T-helper 17 cell (primary cell): Measurements from ENCODE around the gene DIPK1C. TPM values are rescaled to one million over a fixed set of nuclear protein-coding genes. Genes with fewer than 3 reads are reported as not detected.

Experiments
- ATAC-seq: fragments of 150-1000 bp; cut with Tn5 transposase; 2 replicates; pipeline ENCODE4 v1.10.0; 2021; ENCODE audit warnings: mild to moderate bottlenecking, moderate library complexity
- DNase-seq, 3 donors: peaks; one replicate each; pipeline versions ENCODE4 v3.0.0 to v3.0.0-alpha.2; 2020 to 2021
- H3K9me3 ChIP-seq: one replicate; pipeline ENCODE4 v1.7.0; 2013; ENCODE audit warnings: low read length, mild to moderate bottlenecking; ENCODE audit not compliant: control insufficient read depth, poor library complexity, severe bottlenecking
- H3K27ac Mint-ChIP-seq: one replicate; pipeline ENCODE4 v1.8.0; 2022; ENCODE audit warnings: mild to moderate bottlenecking, moderate library complexity, mixed read lengths
- H3K27me3 Mint-ChIP-seq: one replicate; pipeline ENCODE4 v1.8.0; 2022; ENCODE audit warnings: mixed read lengths
- H3K36me3 Mint-ChIP-seq: one replicate; pipeline ENCODE4 v1.8.0; 2022; ENCODE audit warnings: low read depth, mixed read lengths
- H3K4me1 Mint-ChIP-seq: one replicate; pipeline ENCODE4 v1.8.0; 2022; ENCODE audit warnings: mild to moderate bottlenecking, mixed read lengths
- H3K4me3 Mint-ChIP-seq: one replicate; pipeline ENCODE4 v1.8.0; 2022; ENCODE audit warnings: mild to moderate bottlenecking, moderate library complexity, mixed read lengths
- total RNA-seq, 4 donors: library from RNA in 2 of 4; stranded (reverse) in 2 of 4; gene quantifications; one replicate each; pipeline ENCODE4 v1.2.3 and lab custom pipeline; 2022 to 2026

DIPK1C gene
- total RNA-seq, 2 donors from 2014 or later = not detected

- DNase-seq (no peak), ATAC-seq (no peak)
- H3K4me1 Mint-ChIP-seq = peaks cover 3% of the 10 kb centered on the region
- H3K4me3 Mint-ChIP-seq = no peak overlapping the region
- H3K27me3 Mint-ChIP-seq = peaks cover 19% of the 10 kb centered on the region
- no peaks in the 10 kb centered on the region for H3K9me3 ChIP-seq
- no peaks in the 10 kb centered on the region for H3K36me3 Mint-ChIP-seq
- no peak overlapping the region for H3K27ac Mint-ChIP-seq
These were observed 20.8 kb downstream of the DIPK1C start for GRCh38 chr18:74436158-74436769.

GRCh38 chr18:74435740-74436139 lies 21.4 kb downstream of the DIPK1C start:
- Mint-ChIP-seq H3K27ac (no peak overlapping the region), H3K27me3 (peaks cover 19% of the 10 kb centered on the region), H3K4me3 (no peak overlapping the region), H3K4me1 (peaks cover 3% of the 10 kb centered on the region), H3K36me3 (no peaks in the 10 kb centered on the region)
- DNase-seq (no peak), ATAC-seq (no peak)
- no peaks in the 10 kb centered on the region for H3K9me3 ChIP-seq

- H3K9me3 ChIP-seq = no peaks in the 10 kb centered on the region
- Mint-ChIP-seq H3K27me3 (peaks cover 19% of the 10 kb centered on the region), H3K36me3 (no peaks in the 10 kb centered on the region), H3K4me3 (no peak overlapping the region), H3K27ac (no peak overlapping the region), H3K4me1 (peaks cover 3% of the 10 kb centered on the region)
- no peak for ATAC-seq
- DNase-seq = no peak
These were observed 22.6 kb downstream of the DIPK1C start for GRCh38 chr18:74434466-74434865.

GRCh38 chr18:74430806-74431571 lies 26.1 kb downstream of the DIPK1C start:
- H3K27me3 Mint-ChIP-seq = peaks cover 16% of the 10 kb centered on the region
- DNase-seq (no peak), ATAC-seq (no peak)
- no peak overlapping the region for H3K27ac Mint-ChIP-seq
- H3K4me3 Mint-ChIP-seq = no peak overlapping the region
- peaks cover 5% of the 10 kb centered on the region for H3K36me3 Mint-ChIP-seq
- H3K9me3 ChIP-seq = no peaks in the 10 kb centered on the region
- H3K4me1 Mint-ChIP-seq = peaks cover 9% of the 10 kb centered on the region

- no peak for DNase-seq
- H3K27ac Mint-ChIP-seq = no peak overlapping the region
- H3K27me3 Mint-ChIP-seq = peaks cover 9% of the 10 kb centered on the region
- no peak overlapping the region for H3K4me3 Mint-ChIP-seq
- H3K36me3 Mint-ChIP-seq = peaks cover 5% of the 10 kb centered on the region
- H3K9me3 ChIP-seq = no peaks in the 10 kb centered on the region
- peaks cover 6% of the 10 kb centered on the region for H3K4me1 Mint-ChIP-seq
- no peak for ATAC-seq
These were observed 26.9 kb downstream of the DIPK1C start for GRCh38 chr18:74430231-74430630.

GRCh38 chr18:74429096-74429495 lies 28.0 kb downstream of the DIPK1C start:
- H3K9me3 ChIP-seq = no peaks in the 10 kb centered on the region
- ATAC-seq (no peak), DNase-seq (no peak)
- H3K36me3 Mint-ChIP-seq = peaks cover 5% of the 10 kb centered on the region
- H3K4me1 Mint-ChIP-seq = peaks cover 6% of the 10 kb centered on the region
- H3K27me3 Mint-ChIP-seq = peaks cover 6% of the 10 kb centered on the region
- peak overlapping the region; percentile 53 for H3K27ac Mint-ChIP-seq
- H3K4me3 Mint-ChIP-seq = no peak overlapping the region

GRCh38 chr18:74427442-74428112 lies 29.5 kb downstream of the DIPK1C start:
- H3K4me3 Mint-ChIP-seq = no peak overlapping the region
- peaks cover 6% of the 10 kb centered on the region for H3K4me1 Mint-ChIP-seq
- no peaks in the 10 kb centered on the region for H3K27me3 Mint-ChIP-seq
- peaks cover 5% of the 10 kb centered on the region for H3K36me3 Mint-ChIP-seq
- ATAC-seq = no peak
- H3K9me3 ChIP-seq = no peaks in the 10 kb centered on the region
- no peak for DNase-seq
- H3K27ac Mint-ChIP-seq = no peak overlapping the region

GRCh38 chr18:74425876-74426275 lies 31.2 kb downstream of the DIPK1C start:
- no peaks in the 10 kb centered on the region for H3K27me3 Mint-ChIP-seq
- H3K36me3 Mint-ChIP-seq = peaks cover 5% of the 10 kb centered on the region
- H3K9me3 ChIP-seq = no peaks in the 10 kb centered on the region
- ATAC-seq (no peak), DNase-seq (no peak)
- peaks cover 6% of the 10 kb centered on the region for H3K4me1 Mint-ChIP-seq
- no peak overlapping the region for H3K27ac Mint-ChIP-seq
- H3K4me3 Mint-ChIP-seq = no peak overlapping the region

- no peak overlapping the region for H3K27ac Mint-ChIP-seq
- ATAC-seq = no peak
- peaks cover 5% of the 10 kb centered on the region for H3K36me3 Mint-ChIP-seq
- no peak overlapping the region for H3K4me3 Mint-ChIP-seq
- H3K27me3 Mint-ChIP-seq = no peaks in the 10 kb centered on the region
- H3K4me1 Mint-ChIP-seq = peaks cover 6% of the 10 kb centered on the region
- DNase-seq = no peak
- H3K9me3 ChIP-seq = no peaks in the 10 kb centered on the region
These were observed 31.9 kb downstream of the DIPK1C start for GRCh38 chr18:74425161-74425560.

GRCh38 chr18:74422541-74422940 lies 34.6 kb downstream of the DIPK1C start:
- DNase-seq (no peak), ATAC-seq (no peak)
- Mint-ChIP-seq H3K27ac (no peak overlapping the region), H3K36me3 (peaks cover 5% of the 10 kb centered on the region), H3K4me3 (no peak overlapping the region), H3K27me3 (no peaks in the 10 kb centered on the region), H3K4me1 (peaks cover 2% of the 10 kb centered on the region)
- H3K9me3 ChIP-seq = no peaks in the 10 kb centered on the region

GRCh38 chr18:74420926-74421325 lies 36.2 kb downstream of the DIPK1C start:
- no peak overlapping the region for H3K27ac Mint-ChIP-seq
- no peaks in the 10 kb centered on the region for H3K9me3 ChIP-seq
- H3K27me3 Mint-ChIP-seq = no peaks in the 10 kb centered on the region
- no peak overlapping the region for H3K4me3 Mint-ChIP-seq
- ATAC-seq (no peak), DNase-seq (no peak)
- H3K36me3 Mint-ChIP-seq = no peaks in the 10 kb centered on the region
- no peaks in the 10 kb centered on the region for H3K4me1 Mint-ChIP-seq

GRCh38 chr18:74420481-74420880 lies 36.6 kb downstream of the DIPK1C start:
- H3K27ac Mint-ChIP-seq = no peak overlapping the region
- H3K36me3 Mint-ChIP-seq = no peaks in the 10 kb centered on the region
- ATAC-seq = no peak

GRCh38 chr18:74419761-74420160 lies 37.3 kb downstream of the DIPK1C start:
- Mint-ChIP-seq H3K36me3 (no peaks in the 10 kb centered on the region), H3K4me1 (no peaks in the 10 kb centered on the region), H3K27me3 (no peaks in the 10 kb centered on the region), H3K4me3 (no peak overlapping the region), H3K27ac (no peak overlapping the region)
- H3K9me3 ChIP-seq = no peaks in the 10 kb centered on the region
- DNase-seq (no peak), ATAC-seq (no peak)

More at GRCh38 chr18:74420481-74420880, 36.6 kb downstream of the DIPK1C start:
- Mint-ChIP-seq H3K4me3 (no peak overlapping the region), H3K27me3 (no peaks in the 10 kb centered on the region), H3K4me1 (no peaks in the 10 kb centered on the region)
- no peak for DNase-seq
- no peaks in the 10 kb centered on the region for H3K9me3 ChIP-seq
